NCI-H524 treated with DMSO at 0.1 percent for 48 hours (cell line): ENCODE results near the gene LMOD3.
A peak's percentile ranks its signal among the peaks of the same experiment; 100 is the strongest.

ENCODE experiments used
- DNase-seq: peaks from one replicate; lab custom pipeline; 2025; lab: John Stamatoyannopoulos, UW

Gene LMOD3

DNA sequence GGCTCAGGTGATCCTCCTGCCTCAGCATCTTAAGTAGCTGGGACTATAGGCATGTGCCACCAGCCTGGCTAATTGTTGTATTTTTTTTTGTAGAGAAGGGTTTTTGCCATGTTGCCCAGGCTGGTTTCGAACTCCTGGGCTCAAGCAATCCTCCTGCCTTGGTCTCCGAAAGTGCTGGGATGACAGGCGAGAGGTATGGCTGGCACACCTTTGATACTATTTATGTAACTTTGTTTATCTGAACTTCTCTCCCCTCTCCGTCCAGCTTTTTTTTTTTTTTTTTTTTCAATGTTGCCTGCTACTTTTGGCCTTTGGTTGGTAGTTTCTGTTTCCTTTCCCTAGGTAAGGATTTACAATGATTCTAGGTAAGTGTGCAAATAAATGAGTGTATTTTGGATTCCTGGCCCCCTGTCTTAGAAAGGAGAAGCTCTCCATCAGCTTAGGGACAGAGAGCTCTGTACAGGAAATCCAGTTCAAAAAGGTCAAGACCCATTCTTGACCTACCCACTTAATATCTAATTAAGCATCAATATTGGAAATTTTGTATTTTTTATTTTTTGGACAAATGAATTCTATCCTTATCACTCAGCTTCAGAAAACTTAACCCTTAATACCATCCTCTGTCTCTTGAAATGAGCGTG lies 30.9 kb downstream of the LMOD3 start:
- no peak for DNase-seq

GRCh38 chr3:69090021-69090420 lies 32.4 kb downstream of the LMOD3 start:
- DNase-seq, result no peak

GRCh38 chr3:69088063-69088462 lies 34.3 kb downstream of the LMOD3 start:
- no peak for DNase-seq

DNA sequence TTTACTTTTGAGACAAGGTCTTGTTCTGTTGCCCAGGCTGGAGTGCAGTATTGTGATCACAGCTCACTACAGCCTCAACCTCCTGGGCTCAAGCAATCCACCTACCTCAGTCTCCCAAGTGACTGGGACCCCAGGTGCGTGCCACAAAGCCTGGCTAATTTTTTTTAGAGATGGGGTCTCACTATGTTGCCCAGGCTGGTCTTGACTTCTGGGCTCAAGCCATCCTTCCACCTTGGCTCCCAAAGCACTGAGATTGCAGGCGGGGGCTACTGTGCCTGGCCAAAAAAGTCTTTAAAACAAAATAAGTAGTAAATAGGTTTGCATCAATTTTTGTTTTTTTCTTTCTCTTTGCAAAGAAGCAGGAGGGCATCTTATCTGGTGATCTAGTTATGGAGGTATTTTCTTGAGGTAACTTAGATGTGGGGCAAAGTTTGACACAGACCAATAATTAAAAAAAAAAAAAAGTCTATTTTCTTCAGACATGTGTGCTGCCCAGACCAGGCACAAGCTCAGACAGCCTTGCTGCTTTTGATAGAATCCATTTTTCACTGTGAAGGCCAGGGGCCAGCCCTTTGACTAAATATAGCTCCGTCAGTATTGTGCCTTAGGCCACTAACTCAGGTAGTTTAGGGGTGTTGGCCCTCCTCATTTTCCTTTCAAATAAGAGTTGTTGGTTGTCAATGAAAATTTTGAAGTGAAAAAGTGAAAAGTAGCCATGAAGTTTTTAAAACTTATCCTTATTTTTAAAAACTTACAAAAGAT lies 35.2 kb downstream of the LMOD3 start:
- DNase-seq, result no peak

DNA sequence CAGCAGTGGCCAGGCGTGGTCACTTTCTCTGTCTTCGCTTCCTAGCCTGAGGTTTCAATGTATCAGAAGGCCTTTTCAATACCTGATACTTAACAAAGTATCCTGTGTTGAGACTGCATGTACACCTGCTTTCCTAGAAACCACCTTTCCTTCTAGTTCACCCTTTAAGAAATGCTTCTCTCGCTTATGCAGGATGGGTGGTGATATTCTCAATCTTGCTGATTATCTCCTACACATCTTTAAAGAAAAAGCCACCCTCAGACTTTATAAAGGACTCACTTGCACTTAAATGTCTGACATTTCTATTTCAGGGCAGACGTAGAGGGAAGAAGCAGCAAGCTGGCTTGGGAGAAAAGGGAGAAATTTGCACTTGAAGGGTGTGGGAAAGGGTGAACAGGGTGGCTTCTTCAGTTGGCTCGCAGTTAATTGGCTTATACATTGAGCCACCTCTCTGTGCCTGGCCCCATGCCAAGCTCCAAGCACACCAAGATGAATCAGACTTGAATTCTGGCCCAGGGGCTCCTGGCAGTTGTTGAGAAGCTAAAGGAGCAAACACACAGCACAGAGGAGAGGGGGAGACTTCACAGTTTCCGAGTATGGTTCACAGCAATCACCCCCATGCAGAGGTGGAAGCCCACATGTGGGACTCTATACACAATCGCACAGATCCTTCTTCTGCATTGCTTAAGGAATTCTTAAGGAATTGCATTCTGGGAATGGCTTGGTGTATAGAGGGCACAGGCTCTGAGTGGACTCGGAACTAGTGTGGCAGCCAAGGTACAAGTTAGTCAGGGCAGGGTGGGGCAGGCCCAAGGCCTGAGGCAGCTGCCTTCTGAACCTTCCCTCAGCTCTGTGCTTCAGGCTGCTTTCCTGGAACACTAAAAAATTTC lies 36.3 kb downstream of the LMOD3 start:
- no peak for DNase-seq

DNA sequence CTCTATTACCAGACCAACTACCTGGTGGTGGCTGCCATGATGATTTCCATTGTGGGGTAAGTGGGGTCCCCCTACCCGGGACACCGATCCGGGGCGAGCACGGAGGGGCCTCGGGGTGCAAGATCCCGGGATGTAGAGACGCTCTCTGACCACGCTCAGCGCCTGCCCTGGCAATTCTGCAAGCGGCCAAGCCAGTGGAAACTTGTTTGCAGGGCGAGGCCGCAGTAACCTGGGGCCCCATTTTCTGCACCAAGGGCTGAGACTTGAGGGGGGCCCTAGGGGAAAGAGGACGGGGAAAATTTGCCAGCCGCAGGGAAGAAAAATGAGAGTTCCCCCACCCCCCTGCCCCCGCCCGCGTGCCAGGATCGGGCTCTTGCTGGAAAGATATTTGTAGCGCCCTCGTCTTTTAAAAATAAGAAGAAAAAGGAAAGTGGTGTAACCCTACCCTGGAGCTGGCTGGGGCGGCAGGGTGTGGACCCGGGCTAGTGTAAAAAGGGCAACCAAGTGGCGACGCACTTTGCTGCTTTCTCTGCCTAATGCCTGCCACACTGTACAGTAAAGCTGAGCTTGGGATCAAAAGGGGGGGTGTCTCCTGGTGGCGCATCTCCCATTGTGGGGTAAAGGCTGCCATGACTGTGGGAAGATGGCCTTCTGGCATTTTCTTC lies 37.1 kb downstream of the LMOD3 start:
- DNase-seq, result no peak

- peak; percentile 39 for DNase-seq
These were observed 37.8 kb downstream of the LMOD3 start, which contains the start of gene ARL6IP5 for GRCh38 chr3:69084326-69085167. Gene ARL6IP5, plus strand, starts transcription at chr3:69084937. Its CDS starts 111 bp downstream, at chr3:69085048.

DNA sequence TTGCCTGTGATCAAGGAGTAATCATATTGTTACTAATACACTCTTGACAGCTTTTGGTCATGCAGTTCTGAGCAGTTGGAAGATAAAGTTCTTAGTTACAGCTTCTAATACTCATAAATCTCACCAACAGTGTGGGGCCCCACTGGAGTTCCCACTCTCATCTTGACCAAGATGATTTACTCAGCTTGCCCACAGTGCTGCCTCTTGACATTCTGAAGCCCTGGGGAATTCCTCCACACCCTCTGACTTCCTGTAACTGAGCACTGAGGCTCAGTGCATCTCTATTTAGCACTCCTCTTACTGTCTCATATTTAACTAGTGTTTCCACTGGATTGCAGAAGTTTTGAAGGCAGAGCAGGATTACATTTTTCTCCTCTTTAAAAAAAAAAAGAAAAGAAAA lies 39.6 kb downstream of the LMOD3 start:
- no peak for DNase-seq

DNA sequence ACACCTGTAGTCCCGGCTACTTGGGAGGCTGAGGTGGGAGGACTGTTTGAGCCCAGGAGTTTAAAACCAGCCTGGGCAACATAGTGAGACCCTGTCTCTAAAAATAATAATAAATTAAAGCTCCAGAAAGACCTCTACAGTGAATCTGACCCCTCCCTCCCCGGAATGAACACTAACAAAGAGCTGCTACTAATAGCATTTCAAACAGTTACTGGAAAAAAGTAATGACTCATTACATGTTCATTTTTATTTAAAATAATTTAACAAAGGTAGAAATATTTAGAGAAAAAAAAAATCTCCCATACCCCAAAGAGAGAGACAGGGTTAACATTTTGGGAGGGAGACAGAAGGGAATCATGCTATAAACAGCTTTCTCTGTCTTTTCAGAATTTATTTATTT lies 40.0 kb downstream of the LMOD3 start:
- no peak for DNase-seq

GRCh38 chr3:69081583-69082262 lies 40.7 kb downstream of the LMOD3 start:
- peak; percentile 35 for DNase-seq

DNA sequence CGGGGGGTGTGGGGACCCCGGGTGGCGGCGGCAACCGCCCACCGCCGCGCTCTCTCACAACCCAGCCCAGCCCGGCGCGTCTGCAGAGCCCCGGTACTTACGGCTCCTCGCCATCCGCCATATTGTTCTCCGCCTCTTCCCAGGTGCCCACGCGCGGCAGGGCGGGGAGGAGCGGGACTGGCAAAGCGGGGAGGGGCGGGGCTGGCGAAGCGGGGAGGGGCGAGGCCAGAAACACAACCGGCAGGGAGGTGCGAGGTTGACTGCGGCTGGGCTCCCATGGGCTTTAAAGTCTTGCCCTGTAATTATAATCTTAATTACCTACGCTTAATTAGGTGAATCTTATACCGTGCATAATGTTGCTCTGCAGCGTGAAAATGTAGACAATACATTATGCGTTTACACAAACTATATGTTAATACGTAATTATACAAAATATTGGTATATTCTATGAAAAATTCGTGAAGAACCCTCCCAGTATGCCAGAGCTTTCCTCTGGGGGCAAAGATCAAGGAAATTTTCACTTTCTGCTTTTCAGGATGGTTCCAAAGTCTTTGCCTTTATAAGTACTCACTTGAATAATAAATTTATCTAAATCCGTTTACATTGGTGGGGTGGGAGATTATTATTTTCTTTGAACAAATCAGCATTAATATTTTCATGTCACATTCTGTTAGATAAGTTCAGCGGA lies 42.0 kb downstream of the LMOD3 start, which contains the start of gene UBA3:
UBA3 (minus strand) TSS at position 133 of the 688 bp plus-strand sequence; CDS start at position 121, 12 bp downstream.
- peak; percentile 47 for DNase-seq

- DNase-seq, result no peak
These were observed 42.9 kb downstream of the LMOD3 start for GRCh38 chr3:69079269-69080159.

DNA sequence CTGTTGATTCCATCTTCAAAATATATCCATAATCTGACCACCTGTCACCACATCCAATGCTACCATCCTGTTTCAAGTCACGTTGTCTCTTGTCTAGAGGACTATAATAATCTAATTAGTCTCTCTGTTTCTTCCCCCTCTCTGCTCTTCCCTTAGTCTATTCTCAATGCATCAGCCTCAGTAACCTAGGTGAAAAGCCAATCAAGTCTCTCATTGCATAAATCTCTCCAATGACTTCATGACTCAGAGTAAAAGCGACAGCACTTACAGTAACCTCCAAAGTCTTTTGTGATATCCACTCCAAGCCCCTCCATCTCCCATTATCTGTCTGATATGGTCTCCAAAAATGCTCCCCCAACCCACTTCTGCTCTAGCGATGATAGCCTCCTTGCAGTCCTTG lies 49.5 kb downstream of the LMOD3 start:
- peak; percentile 86 for DNase-seq

GRCh38 chr3:69066121-69066520 lies 56.3 kb downstream of the LMOD3 start:
- no peak for DNase-seq

DNA sequence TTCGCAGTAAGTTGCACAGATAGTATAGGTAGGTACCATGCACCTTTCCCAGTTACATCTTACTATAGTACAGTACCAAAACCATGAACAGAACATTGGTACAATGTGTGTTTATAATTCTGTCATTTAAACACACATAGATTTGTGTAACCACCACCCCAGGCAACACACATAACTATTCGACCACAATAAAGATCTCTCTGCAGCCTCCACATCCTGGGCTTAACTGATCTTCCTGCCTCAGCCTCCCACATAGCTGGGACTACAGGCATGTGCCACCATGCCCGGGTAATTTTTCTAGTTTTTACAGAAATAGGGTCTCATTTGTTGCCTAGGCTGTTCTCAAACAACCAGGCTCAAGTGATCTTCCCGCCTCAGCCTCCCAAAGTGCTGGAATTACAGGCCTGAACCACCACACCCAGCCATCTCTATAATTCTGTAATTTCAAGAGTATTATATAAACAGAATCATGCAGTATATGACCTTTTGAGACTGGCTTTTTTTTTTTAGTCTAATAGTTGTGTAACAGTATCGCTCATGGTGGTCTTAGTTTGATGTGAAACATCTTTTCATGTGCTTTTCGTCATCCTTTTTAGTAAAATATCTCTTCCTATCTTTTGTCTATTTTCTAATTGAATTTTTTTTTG lies 57.0 kb downstream of the LMOD3 start:
- DNase-seq, result no peak

DNA sequence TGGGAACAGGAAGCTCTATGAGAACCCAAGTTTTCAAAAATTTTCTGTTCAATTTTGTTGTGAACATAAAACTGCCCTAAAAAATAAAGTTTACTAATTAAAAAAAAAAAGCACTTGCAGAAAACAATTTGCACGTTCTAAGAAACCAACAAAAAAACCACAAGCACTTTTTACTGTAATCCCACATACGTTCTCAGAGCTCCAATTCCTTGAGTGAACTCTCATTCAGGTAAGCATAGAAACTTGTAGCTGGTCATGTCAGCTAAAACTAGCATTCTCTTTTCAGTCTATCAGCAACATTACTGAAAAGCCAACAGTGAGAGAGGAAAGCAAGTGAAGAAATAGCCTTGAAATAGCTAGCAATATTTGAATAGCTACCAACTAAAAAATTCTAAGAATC lies 58.8 kb downstream of the LMOD3 start:
- DNase-seq, result no peak

GRCh38 chr3:69059688-69060087 lies 62.7 kb downstream of the LMOD3 start:
- no peak for DNase-seq

- no peak for DNase-seq
These were observed 63.5 kb downstream of the LMOD3 start for GRCh38 chr3:69058947-69059224.
